ENCODE data around the gene GINS1.

DNA sequence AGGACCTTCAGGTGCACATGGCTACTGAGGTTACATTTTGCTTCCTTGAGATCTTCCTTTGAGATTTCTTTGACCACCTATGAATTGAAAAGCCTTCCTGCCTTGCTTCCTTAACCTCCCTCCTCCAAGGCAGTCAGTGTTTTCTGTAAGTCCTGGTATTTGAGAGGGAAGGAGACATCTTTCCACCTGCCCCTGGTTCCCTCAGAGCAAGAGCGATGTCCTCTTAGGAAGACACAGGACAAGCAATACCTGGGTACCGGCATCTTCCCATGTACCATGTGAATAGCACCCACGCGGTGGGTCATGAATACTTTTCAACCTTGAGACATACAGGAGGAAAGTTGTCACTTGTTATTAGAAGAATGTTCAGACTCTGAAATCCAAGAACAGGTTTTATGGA is 37.1 kb downstream of the GINS1 start:
- no peak for TF ChIP-seq CTCF (IDR thresholded peaks at IDR 0.05; ENCODE audit: borderline replicate concordance, extremely low read depth, low read length, poor library complexity, severe bottlenecking)
- no peak for TF ChIP-seq EZH2 (IDR thresholded peaks at IDR 0.05; ENCODE audit: borderline replicate concordance, low read depth, low read length, severe bottlenecking)

Measured in DND-41 (cell line).